K562 (cell line): ENCODE results near the gene PIH1D1. TPM values are rescaled to one million over a fixed set of nuclear protein-coding genes. Genes with fewer than 3 reads are reported as not detected.

Experiments
- ATAC-seq: fragments of 200-7000 bp; cut with Tn5 transposase; 3 replicates; pipeline ENCODE4 v1.9.1; 2020; ENCODE audit warnings: moderate library complexity
- BruUV-seq: library from RNA; stranded (reverse); fragments of 400-500 nt; replicated peaks from 2 replicates; lab custom pipeline; 2021; lab: Mats Ljungman, UMichigan
- CTCF ChIA-PET: fragments of 300-600 bp; formaldehyde crosslinking; extraction: SDS; loops from one replicate; lab custom pipeline; 2021; ENCODE audit warnings: low intra/inter-chr PET ratio; lab: Yijun Ruan, JAX
- POLR2A ChIA-PET: fragments of 300-600, 350-650 bp; sonication (Branson Sonifier 250); formaldehyde crosslinking; extraction: SDS; loops from one replicate; lab custom pipeline; 2021; ENCODE audit warnings: antibody characterized with exemption, inconsistent platforms; lab: Yijun Ruan, JAX
- DNase-seq, 4 experiments: peaks; one replicate each; pipeline versions ENCODE4 v3.0.0 to v3.0.0-alpha.2; 2011 to 2018; ENCODE audit warnings: low spot score in 3 of 4, mixed read lengths in 3 of 4; ENCODE audit errors: extremely low read depth in 1 of 4
- FAIRE-seq: peaks from 2 replicates; lab custom pipeline; 2011; peaks lifted over from hg19 to GRCh38; lab: Jason Lieb, UNC
- H2AFZ ChIP-seq: 2 replicates; pipeline ENCODE4 v1.6.0; 2011; ENCODE audit warnings: low read depth, low read length, control low read depth, inconsistent platforms
- H3K27ac ChIP-seq: fragments of 200-600 bp; 3 replicates; pipeline ENCODE4 v1.8.0; 2011; ENCODE audit warnings: low read depth, mild to moderate bottlenecking, control low read depth, inconsistent platforms, low read length, moderate library complexity, mixed read lengths; ENCODE audit errors: extremely low read depth
- H3K27me3 ChIP-seq, 2 experiments: fragments of 300-600 bp in 1 of 2; 2 replicates in 1 of 2; 3 replicates in 1 of 2; pipeline versions ENCODE4 v1.6.0 to v1.8.0; 2011; ENCODE audit warnings: inconsistent platforms in 2 of 2, low read length in 2 of 2, mild to moderate bottlenecking in 1 of 2, mixed read lengths in 1 of 2, moderate library complexity in 1 of 2; ENCODE audit not compliant: control insufficient read depth in 2 of 2, insufficient read depth in 2 of 2
- H3K36me3 ChIP-seq: fragments of 300-600 bp; 3 replicates; pipeline ENCODE4 v1.8.0; 2011; ENCODE audit warnings: mild to moderate bottlenecking, low read length, inconsistent platforms; ENCODE audit not compliant: control insufficient read depth, insufficient read depth
- H3K4me1 ChIP-seq, 2 experiments: fragments of 200-600 bp in 1 of 2; replicated peaks in 1 of 2; 2 replicates in 1 of 2; 3 replicates in 1 of 2; pipeline versions ENCODE4 v1.5.1 to v1.8.0; 2011; ENCODE audit warnings: inconsistent platforms in 2 of 2, low read length in 2 of 2, mild to moderate bottlenecking in 1 of 2, mixed read lengths in 1 of 2, moderate library complexity in 1 of 2; ENCODE audit not compliant: control insufficient read depth in 2 of 2, insufficient read depth in 2 of 2
- H3K4me2 ChIP-seq: 2 replicates; pipeline ENCODE4 v1.6.1; 2011; ENCODE audit warnings: low read length, control low read depth, inconsistent platforms, mixed read lengths; ENCODE audit not compliant: insufficient read depth
- H3K4me3 ChIP-seq: fragments of 200-600 bp; sonication (generic), shearing (Covaris generic); 2 replicates; pipeline ENCODE4 v1.5.1; 2016; ENCODE audit warnings: control low read depth, inconsistent platforms
- H3K79me2 ChIP-seq: fragments of 200-600 bp; 3 replicates; pipeline ENCODE4 v1.8.0; 2011; ENCODE audit warnings: low read length, inconsistent platforms; ENCODE audit not compliant: control insufficient read depth, insufficient read depth
- H3K9ac ChIP-seq, 2 experiments: 2 replicates each; pipeline versions ENCODE4 v1.6.0 to v1.6.1; 2011; ENCODE audit warnings: low read depth in 2 of 2, low read length in 2 of 2, control low read depth in 1 of 2, inconsistent platforms in 1 of 2, mild to moderate bottlenecking in 1 of 2, mixed read lengths in 1 of 2; ENCODE audit not compliant: insufficient read depth in 1 of 2
- H3K9me1 ChIP-seq: one replicate; pipeline ENCODE4 v1.6.0; 2011; ENCODE audit warnings: inconsistent platforms, mild to moderate bottlenecking, low read length, moderate library complexity; ENCODE audit not compliant: control insufficient read depth, insufficient read depth
- H3K9me3 ChIP-seq: replicated peaks from 2 replicates; pipeline ENCODE4 v1.5.1; 2011; ENCODE audit warnings: low read depth, low read length, inconsistent platforms; ENCODE audit not compliant: control insufficient read depth, insufficient read depth
- H4K20me1 ChIP-seq: replicated peaks from 2 replicates; pipeline ENCODE4 v1.6.1; 2011; ENCODE audit warnings: low read length, inconsistent platforms, mixed read lengths; ENCODE audit not compliant: control insufficient read depth, insufficient read depth
- FOXM1 ChIP-seq, 2 experiments: fragments of 450-650 bp in 1 of 2; sonication (generic) in 1 of 2; formaldehyde crosslinking in 1 of 2; IDR thresholded peaks; 2 replicates each; pipeline versions ENCODE4 v1.6.1 to v1.9.0; 2017 to 2022; ENCODE audit warnings: low read depth in 2 of 2, mild to moderate bottlenecking in 2 of 2, missing genetic modification reagents in 1 of 2, moderate library complexity in 1 of 2
- GATA2 ChIP-seq: sonication (generic); formaldehyde crosslinking; IDR thresholded peaks from 2 replicates; pipeline ENCODE4 v1.4.0; 2020; ENCODE audit warnings: mild to moderate bottlenecking, missing genetic modification reagents
- SP2 ChIP-seq: IDR thresholded peaks from 2 replicates; pipeline ENCODE4 v1.6.1; 2011; ENCODE audit warnings: mild to moderate bottlenecking, low read depth, low read length, moderate library complexity; ENCODE audit not compliant: poor library complexity, severe bottlenecking; ENCODE audit errors: extremely low read depth
- STAT5A ChIP-seq: IDR thresholded peaks from 2 replicates; pipeline ENCODE4 v1.6.1; 2012; ENCODE audit warnings: low read length, inconsistent platforms, borderline replicate concordance
- ZNF124 ChIP-seq: sonication (generic); formaldehyde crosslinking; IDR thresholded peaks from 2 replicates; pipeline ENCODE4 v1.8.1; 2022; ENCODE audit warnings: missing genetic modification reagents
- ZNF212 ChIP-seq: fragments of 450-650 bp; formaldehyde crosslinking; IDR thresholded peaks from 2 replicates; pipeline ENCODE4 v1.4.0; 2020; ENCODE audit warnings: mild to moderate bottlenecking
- WGBS: fragments of 100-300 bp; shearing (Covaris generic); methylation state at CpG from one replicate; pipeline ENCODE4 v1.1.6; 2016; ENCODE audit warnings: low coverage, mixed read lengths; ENCODE audit not compliant: insufficient coverage; ENCODE audit errors: missing lambda C conversion rate; 5-methylcytosine and 5-hydroxymethylcytosine counted together
- in situ Hi-C: fragments of 300-500 bp; cut with MboI; formaldehyde crosslinking; loops from 4 replicates; pipeline ENCODE4 v1.15.0; 2018; ENCODE audit warnings: inconsistent platforms, mixed read lengths
- intact Hi-C: fragments of 100-400 bp; cut with micrococcal nuclease; formaldehyde crosslinking; loops from 2 replicates; pipeline ENCODE4 v1.14.2; 2022
- polyA plus RNA-seq, 8 experiments: library from polyadenylated mRNA; depleted of rRNA in 4 of 8; stranded (reverse) in 5 of 8; unstranded in 3 of 8; fragments of >200 nt; fragmentation: Nextera tagmentation in 2 of 8; fragmentation: Illumina TruSeq in 1 of 8; extraction: Ambion mirVana in 2 of 8; extraction: Trizol in 1 of 8; gene quantifications; 2 replicates each; pipeline versions ENCODE4 v1.2.1 to v1.2.3, GENCODE V29; 2011 to 2014; ENCODE audit warnings: inconsistent platforms in 1 of 8, missing spikeins in 1 of 8
- total RNA-seq, 7 experiments: library from RNA; depleted of rRNA in 6 of 7; stranded (reverse); fragments of >200 nt in 6 of 7; fragmentation: Illumina TruSeq in 2 of 7; extraction: Trizol in 2 of 7; gene quantifications; 2 replicates each; pipeline versions ENCODE4 v1.2.1 to v1.2.3, GENCODE V29; 2011 to 2021; ENCODE audit warnings: low replicate concordance in 1 of 7
- TF ChIP-seq, protein P1 (sequence below): fragments of 450-650 bp; IDR thresholded peaks from 2 replicates; pipeline ENCODE4 v1.6.1; 2016; ENCODE audit warnings: mild to moderate bottlenecking, moderate library complexity

Gene PIH1D1
- total and polyA plus RNA-seq, 9 of the 15 experiments (the other 6 are each of a cell fraction or from before 2014, with no cell fraction given) = 26.5 to 224 (median 137) TPM

DNA sequence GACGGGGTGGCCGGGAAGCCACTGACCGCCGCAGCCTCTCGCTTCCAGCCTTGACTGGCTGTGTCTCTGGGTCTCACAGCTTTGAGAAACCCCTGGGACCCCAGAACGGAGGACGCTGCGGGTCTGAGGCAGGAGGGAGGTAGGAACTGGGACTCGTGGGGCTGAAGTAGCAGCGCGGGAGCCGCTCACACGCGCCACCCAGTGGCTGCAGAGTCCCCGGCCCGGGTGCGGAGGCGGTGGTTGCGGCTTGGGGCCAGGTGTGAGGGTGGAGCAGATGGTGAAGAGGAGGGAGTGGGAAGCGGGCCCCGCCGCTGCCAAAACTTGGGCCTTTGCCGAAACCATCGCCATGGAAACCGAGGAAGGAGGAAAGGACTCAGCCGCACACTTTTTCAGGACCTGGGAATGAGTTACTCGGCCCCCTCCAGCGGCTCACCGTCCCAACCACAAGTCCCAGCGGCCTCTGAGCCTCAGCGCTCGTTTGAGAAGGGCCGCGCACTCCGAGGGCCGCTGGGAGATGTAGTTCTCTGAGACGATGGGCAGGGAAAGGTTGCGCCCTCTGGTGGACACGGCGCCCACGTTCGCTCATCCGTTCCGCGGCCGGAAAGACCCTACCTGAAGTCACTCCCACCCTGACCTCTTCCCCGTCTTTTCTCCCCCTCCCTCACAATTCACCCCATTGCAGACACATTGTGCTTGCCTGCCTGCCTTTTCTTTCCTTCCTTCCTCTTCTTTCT is 8.1 kb downstream of the PIH1D1 start:
- no TSS peak for BruUV-seq
- under 1% methylated on average over 39 of the region's 47 CpGs for WGBS
- in situ Hi-C loops = no loop called here
- TF ChIP-seq GATA2 (CRISPR knock-in tag) (no peak), ZNF212 (CRISPR knock-in tag) (no peak), ZNF124 (CRISPR knock-in tag) (no peak), SP2 (no peak), FOXM1 (IDR thresholded peaks at IDR 0.05; ENCODE audit: low read depth) (no peak), FOXM1 (CRISPR knock-in tag; IDR thresholded peaks at IDR 0.05; ENCODE audit: low read depth) (peak; percentile 83; the same call in 1 of the 2 replicates), STAT5A (no peak; the same call in 1 of the 2 replicates)
- TF ChIP-seq, protein P1, sequence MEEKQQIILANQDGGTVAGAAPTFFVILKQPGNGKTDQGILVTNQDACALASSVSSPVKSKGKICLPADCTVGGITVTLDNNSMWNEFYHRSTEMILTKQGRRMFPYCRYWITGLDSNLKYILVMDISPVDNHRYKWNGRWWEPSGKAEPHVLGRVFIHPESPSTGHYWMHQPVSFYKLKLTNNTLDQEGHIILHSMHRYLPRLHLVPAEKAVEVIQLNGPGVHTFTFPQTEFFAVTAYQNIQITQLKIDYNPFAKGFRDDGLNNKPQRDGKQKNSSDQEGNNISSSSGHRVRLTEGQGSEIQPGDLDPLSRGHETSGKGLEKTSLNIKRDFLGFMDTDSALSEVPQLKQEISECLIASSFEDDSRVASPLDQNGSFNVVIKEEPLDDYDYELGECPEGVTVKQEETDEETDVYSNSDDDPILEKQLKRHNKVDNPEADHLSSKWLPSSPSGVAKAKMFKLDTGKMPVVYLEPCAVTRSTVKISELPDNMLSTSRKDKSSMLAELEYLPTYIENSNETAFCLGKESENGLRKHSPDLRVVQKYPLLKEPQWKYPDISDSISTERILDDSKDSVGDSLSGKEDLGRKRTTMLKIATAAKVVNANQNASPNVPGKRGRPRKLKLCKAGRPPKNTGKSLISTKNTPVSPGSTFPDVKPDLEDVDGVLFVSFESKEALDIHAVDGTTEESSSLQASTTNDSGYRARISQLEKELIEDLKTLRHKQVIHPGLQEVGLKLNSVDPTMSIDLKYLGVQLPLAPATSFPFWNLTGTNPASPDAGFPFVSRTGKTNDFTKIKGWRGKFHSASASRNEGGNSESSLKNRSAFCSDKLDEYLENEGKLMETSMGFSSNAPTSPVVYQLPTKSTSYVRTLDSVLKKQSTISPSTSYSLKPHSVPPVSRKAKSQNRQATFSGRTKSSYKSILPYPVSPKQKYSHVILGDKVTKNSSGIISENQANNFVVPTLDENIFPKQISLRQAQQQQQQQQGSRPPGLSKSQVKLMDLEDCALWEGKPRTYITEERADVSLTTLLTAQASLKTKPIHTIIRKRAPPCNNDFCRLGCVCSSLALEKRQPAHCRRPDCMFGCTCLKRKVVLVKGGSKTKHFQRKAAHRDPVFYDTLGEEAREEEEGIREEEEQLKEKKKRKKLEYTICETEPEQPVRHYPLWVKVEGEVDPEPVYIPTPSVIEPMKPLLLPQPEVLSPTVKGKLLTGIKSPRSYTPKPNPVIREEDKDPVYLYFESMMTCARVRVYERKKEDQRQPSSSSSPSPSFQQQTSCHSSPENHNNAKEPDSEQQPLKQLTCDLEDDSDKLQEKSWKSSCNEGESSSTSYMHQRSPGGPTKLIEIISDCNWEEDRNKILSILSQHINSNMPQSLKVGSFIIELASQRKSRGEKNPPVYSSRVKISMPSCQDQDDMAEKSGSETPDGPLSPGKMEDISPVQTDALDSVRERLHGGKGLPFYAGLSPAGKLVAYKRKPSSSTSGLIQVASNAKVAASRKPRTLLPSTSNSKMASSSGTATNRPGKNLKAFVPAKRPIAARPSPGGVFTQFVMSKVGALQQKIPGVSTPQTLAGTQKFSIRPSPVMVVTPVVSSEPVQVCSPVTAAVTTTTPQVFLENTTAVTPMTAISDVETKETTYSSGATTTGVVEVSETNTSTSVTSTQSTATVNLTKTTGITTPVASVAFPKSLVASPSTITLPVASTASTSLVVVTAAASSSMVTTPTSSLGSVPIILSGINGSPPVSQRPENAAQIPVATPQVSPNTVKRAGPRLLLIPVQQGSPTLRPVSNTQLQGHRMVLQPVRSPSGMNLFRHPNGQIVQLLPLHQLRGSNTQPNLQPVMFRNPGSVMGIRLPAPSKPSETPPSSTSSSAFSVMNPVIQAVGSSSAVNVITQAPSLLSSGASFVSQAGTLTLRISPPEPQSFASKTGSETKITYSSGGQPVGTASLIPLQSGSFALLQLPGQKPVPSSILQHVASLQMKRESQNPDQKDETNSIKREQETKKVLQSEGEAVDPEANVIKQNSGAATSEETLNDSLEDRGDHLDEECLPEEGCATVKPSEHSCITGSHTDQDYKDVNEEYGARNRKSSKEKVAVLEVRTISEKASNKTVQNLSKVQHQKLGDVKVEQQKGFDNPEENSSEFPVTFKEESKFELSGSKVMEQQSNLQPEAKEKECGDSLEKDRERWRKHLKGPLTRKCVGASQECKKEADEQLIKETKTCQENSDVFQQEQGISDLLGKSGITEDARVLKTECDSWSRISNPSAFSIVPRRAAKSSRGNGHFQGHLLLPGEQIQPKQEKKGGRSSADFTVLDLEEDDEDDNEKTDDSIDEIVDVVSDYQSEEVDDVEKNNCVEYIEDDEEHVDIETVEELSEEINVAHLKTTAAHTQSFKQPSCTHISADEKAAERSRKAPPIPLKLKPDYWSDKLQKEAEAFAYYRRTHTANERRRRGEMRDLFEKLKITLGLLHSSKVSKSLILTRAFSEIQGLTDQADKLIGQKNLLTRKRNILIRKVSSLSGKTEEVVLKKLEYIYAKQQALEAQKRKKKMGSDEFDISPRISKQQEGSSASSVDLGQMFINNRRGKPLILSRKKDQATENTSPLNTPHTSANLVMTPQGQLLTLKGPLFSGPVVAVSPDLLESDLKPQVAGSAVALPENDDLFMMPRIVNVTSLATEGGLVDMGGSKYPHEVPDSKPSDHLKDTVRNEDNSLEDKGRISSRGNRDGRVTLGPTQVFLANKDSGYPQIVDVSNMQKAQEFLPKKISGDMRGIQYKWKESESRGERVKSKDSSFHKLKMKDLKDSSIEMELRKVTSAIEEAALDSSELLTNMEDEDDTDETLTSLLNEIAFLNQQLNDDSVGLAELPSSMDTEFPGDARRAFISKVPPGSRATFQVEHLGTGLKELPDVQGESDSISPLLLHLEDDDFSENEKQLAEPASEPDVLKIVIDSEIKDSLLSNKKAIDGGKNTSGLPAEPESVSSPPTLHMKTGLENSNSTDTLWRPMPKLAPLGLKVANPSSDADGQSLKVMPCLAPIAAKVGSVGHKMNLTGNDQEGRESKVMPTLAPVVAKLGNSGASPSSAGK = no peak; the same call in 1 of the 2 replicates

More for the DNA sequence above, 8.1 kb downstream of the PIH1D1 start:
- peak overlapping the region; percentile 67 to 89 for H3K9ac ChIP-seq
- H3K9me3 ChIP-seq = no peaks in the 10 kb centered on the region
- ATAC-seq (peak; percentile 88), FAIRE-seq (peak; percentile 95), DNase-seq (peak; percentile 69 to 96 (median 80))
- peak overlapping the region; percentile 89 for H3K4me2 ChIP-seq
- peaks cover 23% of the 10 kb centered on the region; the same call in 2 of the 3 replicates for H3K36me3 ChIP-seq
- ChIA-PET CTCF (interaction anchor here (0.6 to 3.1 kb wide), 6 partner anchors 51 to 221 kb away, joined by 3 to 59 read pairs (median 4); partner anchors contain the start of genes DKKL1 and KASH5), POLR2A (interaction anchor here (0.6 to 1.7 kb wide), 3 partner anchors 10 to 198 kb away, joined by 3 to 5 read pairs (median 3); partner anchors contain the start of gene ALDH16A1)
- H3K27me3 ChIP-seq = peaks cover 7 to 19% of the 10 kb centered on the region in 2 experiments; a peak in 4 of 5 replicates
- intact Hi-C loops = loop anchor here (1.0 to 10.0 kb wide), 4 partner anchors 21 to 291 kb away; partner anchors contain the start of gene PTH2
- H4K20me1 ChIP-seq = no peaks in the 10 kb centered on the region; the same call in 1 of the 2 replicates
- peaks cover 7% of the 10 kb centered on the region; the same call in 2 of the 3 replicates for H3K79me2 ChIP-seq
- H2AFZ ChIP-seq = peak overlapping the region; percentile 99
- H3K4me1 ChIP-seq = peaks cover 32 to 59% of the 10 kb centered on the region in 2 experiments
- H3K9me1 ChIP-seq = no peaks in the 10 kb centered on the region
- peak overlapping the region; percentile 84 for H3K4me3 ChIP-seq
- peak overlapping the region; percentile 78 for H3K27ac ChIP-seq
